ENCODE data around the gene SLC6A3.

DNA sequence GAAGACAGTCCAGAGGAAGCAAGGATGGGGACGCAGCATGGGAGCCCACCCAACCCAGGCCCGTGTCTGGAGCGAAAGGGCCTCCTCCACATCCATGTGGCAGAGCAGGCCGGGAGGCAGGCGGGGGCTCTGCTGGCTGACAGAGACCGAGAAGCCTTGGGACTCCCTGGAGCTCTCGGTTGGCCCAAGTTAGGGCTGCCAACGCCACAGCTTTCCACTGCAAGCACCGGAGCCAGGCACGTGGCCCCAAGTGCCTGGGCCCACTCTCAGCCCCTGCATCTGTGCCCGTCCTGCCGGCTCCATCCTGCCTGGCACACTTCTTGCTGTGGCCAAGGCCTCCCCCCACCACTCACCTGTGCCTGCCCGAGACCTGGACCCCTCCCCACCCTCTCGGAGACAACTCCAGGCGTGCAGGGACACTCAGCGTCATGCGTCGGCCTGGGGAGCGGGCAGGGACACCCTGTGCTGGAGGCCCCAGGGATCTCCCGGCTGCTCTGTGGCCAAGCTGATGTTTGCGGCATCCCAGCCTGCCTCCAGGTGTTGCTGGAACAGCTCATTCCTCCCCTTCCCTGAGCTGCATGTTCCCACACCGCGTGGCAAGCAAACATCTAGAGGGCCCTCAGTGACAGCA is 31.5 kb downstream of the SLC6A3 start:
- TF ChIP-seq, protein P1, sequence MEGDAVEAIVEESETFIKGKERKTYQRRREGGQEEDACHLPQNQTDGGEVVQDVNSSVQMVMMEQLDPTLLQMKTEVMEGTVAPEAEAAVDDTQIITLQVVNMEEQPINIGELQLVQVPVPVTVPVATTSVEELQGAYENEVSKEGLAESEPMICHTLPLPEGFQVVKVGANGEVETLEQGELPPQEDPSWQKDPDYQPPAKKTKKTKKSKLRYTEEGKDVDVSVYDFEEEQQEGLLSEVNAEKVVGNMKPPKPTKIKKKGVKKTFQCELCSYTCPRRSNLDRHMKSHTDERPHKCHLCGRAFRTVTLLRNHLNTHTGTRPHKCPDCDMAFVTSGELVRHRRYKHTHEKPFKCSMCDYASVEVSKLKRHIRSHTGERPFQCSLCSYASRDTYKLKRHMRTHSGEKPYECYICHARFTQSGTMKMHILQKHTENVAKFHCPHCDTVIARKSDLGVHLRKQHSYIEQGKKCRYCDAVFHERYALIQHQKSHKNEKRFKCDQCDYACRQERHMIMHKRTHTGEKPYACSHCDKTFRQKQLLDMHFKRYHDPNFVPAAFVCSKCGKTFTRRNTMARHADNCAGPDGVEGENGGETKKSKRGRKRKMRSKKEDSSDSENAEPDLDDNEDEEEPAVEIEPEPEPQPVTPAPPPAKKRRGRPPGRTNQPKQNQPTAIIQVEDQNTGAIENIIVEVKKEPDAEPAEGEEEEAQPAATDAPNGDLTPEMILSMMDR (conservative IDR thresholded peaks at IDR 0.05; ENCODE audit: low read length): no peak
- TF ChIP-seq EZH2phosphoT487 (IDR thresholded peaks at IDR 0.05; ENCODE audit: borderline replicate concordance, low read depth, low read length): no peak

Data from OCI-LY7 (cell line).